ENCODE data around the gene SLC26A2.

The SLC26A2 gene

DNA sequence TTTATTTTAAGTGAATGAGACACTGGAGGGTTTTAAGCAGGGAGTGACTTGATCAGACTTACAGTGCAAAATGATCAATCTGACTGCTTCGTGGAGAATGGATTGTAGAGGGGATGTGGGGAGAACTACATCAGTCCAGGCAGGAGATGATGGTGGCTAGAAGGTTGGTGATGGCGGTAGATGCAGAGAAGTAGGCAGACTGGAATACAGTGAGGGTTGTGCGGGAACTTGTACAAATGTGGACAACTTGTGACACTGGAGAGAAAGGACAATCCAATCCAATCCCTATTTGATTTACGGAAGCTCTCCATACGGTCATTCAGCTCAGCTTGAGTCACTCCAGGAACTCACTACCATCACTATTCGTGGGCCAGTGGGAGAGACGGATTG lies 39.3 kb downstream of the SLC26A2 start:
- TF ChIP-seq GATA3 (IDR thresholded peaks at IDR 0.05; ENCODE audit: low read depth, low read length): no peak
- no peak for TF ChIP-seq GATA2 (IDR thresholded peaks at IDR 0.05; ENCODE audit: low read depth, low read length)

DNA sequence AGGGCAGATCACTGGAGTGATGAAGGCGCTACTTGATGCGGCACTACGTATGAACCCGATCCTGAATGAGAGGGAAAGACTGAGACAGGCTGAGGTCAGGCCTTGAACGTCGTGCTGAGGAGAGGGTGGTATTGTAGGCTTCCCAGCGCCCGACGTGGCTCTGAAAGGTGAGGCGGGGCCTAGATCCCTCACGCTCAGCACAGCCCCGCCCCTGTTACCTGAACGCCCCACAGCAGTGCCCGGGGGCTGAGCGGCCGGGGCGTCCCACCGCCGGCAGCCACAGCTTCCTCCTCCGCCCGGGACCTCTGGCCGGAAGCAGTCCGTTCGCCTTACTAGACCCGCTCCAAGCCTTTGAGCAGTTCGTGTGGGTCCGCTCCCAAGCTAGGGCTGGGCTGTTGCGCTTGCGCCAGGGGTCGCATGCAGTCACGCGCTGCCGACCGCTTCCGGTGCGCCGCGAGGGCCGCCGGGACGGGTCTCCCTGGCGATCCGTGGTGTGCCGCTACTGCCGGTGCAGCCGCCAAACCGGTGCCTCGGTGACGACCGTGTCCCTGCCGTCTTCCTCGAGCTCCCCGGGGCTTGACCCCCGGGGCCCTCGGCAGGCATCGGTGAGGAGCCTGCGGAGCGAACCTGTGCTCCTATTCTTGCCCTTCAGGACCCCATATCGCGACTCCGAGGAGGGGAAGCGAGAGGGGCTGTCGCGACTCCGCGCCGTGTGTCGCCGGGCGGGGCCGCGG lies 39.9 kb downstream of the SLC26A2 start, which contains the start of the genes HMGXB3 and TIGD6:
Gene HMGXB3, plus strand, starts transcription at position 484 of the 734 bp plus-strand sequence. CDS start 4,114 bp downstream, outside the sequence.
Gene TIGD6, minus strand, starts transcription at position 399 of the 734 bp plus-strand sequence. CDS start 4,306 bp downstream, outside the sequence.
- TF ChIP-seq GATA3 (IDR thresholded peaks at IDR 0.05; ENCODE audit: low read depth, low read length) (no peak), GATA2 (IDR thresholded peaks at IDR 0.05; ENCODE audit: low read depth, low read length) (no peak)

- TF ChIP-seq GATA3 (IDR thresholded peaks at IDR 0.05; ENCODE audit: low read depth, low read length): no peak
- TF ChIP-seq GATA2 (IDR thresholded peaks at IDR 0.05; ENCODE audit: low read depth, low read length): no peak
Measured at GRCh38 chr5:150000990-150001659, 40.6 kb downstream of the SLC26A2 start.

DNA sequence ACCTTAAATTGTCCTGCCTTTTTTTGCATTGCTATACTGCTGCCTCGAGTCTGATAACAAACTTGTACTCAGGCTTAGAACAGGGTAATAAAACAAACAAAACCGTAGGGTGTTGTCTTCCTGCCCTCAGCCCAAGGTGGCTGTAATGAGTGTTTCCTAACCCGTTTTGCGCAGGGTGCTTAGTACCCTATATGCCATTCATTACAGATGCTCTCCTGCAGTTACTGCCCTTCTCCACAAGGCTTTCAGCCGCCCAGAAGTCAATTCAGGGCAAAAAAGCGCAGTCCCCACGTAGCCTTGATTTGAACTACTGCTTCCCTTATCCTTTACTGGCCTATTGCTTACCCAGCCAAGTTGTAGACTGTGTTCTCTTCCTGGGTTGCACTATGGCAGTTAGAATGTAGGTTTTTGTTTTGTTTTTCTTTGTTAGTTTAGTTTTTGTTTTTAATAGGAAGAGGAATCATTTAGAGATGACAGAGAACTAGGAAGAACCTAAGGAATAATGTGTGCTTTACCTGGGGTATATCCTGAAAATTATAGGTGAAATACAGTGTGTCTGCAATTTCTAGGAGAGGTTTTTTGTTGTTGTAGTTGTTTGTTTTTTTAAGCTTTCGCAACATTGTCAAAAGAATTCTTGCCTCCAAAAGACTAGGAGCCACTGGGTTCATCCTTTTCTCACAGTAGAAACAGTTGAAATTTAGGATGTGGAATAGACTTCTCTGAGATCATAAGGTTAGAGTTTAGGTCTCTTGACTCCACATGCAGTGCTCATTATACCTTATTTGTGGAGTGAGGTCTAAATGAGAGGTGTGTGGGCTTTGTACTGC lies 41.3 kb downstream of the SLC26A2 start:
- TF ChIP-seq GATA3 (IDR thresholded peaks at IDR 0.05; ENCODE audit: low read depth, low read length) (no peak), GATA2 (IDR thresholded peaks at IDR 0.05; ENCODE audit: low read depth, low read length) (no peak)

DNA sequence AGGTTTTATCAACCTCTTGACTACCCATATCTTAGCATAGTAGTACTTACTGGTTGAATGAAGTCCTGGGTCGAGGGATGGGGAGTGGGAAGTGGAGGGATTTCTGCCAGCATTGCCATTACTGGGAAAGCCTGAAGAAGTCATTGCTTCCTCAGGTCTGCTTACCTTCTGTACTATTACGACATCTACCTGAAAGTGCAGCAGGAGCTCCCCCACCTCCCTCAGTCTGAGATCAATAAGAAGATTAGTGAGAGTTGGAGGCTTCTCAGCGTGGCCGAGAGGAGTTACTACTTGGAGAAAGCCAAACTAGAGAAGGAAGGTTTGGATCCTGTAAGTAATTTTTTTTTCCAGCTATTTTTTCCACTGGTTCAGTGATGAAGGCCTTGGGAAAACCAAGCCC lies 45.8 kb downstream of the SLC26A2 start:
- TF ChIP-seq GATA3 (IDR thresholded peaks at IDR 0.05; ENCODE audit: low read depth, low read length) (no peak), GATA2 (IDR thresholded peaks at IDR 0.05; ENCODE audit: low read depth, low read length) (no peak)

DNA sequence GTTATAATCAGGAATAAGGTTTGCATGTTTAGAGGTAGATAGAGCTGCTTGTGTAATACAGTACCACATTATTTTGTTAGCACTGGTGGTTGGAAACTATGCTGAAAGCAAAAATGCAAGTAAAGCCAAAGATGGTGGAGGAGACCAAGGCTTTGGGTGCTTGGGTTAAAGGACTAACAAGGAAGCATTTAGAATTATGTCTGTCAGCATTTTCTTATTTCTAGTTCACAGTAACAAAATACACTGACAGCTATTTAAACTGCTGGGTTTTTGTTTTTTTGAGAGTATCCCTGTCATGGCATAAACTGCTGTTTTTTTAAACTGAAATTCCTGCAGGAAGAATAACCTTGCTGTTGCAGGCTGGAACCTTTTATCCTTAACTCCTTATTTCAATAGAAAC lies 46.5 kb downstream of the SLC26A2 start:
- TF ChIP-seq GATA3 (IDR thresholded peaks at IDR 0.05; ENCODE audit: low read depth, low read length) (no peak), GATA2 (IDR thresholded peaks at IDR 0.05; ENCODE audit: low read depth, low read length) (no peak)

- no peak for TF ChIP-seq GATA2 (IDR thresholded peaks at IDR 0.05; ENCODE audit: low read depth, low read length)
- TF ChIP-seq GATA3 (IDR thresholded peaks at IDR 0.05; ENCODE audit: low read depth, low read length): no peak
Measured at GRCh38 chr5:150009671-150010387, 49.3 kb downstream of the SLC26A2 start.

DNA sequence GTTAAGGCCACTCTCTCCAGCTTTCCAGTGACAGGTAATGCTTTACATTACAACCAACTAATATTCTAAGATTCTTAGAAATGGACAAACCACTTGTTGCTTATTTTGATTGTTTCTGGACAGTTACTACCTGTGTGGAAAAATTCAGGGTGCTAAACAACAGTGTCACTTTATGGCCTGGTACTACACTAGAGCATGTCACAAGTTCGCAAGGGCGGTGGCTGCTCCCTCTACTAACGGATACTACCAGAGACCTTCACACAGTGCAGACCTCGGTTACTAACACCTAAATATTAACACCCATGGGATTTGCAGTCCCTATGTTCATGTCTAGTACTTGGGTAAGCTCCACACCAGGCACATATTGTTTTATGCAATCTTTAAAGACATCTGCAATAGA lies 53.4 kb downstream of the SLC26A2 start:
- TF ChIP-seq GATA2 (IDR thresholded peaks at IDR 0.05; ENCODE audit: low read depth, low read length) (no peak), GATA3 (IDR thresholded peaks at IDR 0.05; ENCODE audit: low read depth, low read length) (no peak)

- TF ChIP-seq GATA2 (IDR thresholded peaks at IDR 0.05; ENCODE audit: low read depth, low read length) (no peak), GATA3 (IDR thresholded peaks at IDR 0.05; ENCODE audit: low read depth, low read length) (no peak)
Measured at GRCh38 chr5:150014456-150014855, 53.9 kb downstream of the SLC26A2 start.

DNA sequence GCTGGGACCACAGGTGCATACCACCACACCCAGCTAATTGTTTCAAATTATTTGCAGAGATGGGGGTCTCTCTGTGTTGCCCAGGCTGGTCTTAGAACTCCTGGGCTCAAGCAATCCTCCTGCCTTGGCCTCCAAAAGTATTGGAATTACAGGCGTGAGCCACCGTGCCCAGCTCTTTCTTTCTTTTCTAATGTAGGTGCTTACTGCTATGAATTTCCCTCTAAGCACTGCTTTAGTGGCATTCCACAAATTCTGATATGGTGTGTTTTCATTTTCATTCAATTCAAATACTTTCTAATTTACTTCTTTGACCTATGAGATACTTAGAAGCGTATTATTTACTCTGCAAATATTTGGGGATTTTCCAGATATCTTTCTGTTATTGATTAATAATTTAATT lies 54.9 kb downstream of the SLC26A2 start:
- TF ChIP-seq GATA2 (IDR thresholded peaks at IDR 0.05; ENCODE audit: low read depth, low read length) (no peak), GATA3 (IDR thresholded peaks at IDR 0.05; ENCODE audit: low read depth, low read length) (no peak)

DNA sequence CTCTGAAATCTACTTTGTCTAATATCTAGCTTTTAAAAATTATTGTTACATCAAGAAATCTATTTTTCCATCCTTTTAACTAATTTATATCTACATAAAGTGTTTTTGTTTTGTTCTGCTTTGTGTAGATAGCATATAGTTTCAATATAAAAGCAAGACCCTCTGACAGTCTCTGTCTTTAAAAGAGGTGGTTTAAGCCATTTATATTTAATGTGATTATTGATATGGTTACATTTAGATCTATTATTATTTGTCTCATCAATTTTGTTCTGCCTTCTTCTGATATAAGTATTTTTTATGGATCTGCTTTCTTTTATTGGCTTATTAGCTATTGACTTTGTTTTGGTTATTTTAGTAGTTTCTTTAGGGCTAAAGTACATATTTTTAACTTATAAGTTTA lies 56.0 kb downstream of the SLC26A2 start:
- TF ChIP-seq GATA2 (IDR thresholded peaks at IDR 0.05; ENCODE audit: low read depth, low read length) (no peak), GATA3 (IDR thresholded peaks at IDR 0.05; ENCODE audit: low read depth, low read length) (no peak)

DNA sequence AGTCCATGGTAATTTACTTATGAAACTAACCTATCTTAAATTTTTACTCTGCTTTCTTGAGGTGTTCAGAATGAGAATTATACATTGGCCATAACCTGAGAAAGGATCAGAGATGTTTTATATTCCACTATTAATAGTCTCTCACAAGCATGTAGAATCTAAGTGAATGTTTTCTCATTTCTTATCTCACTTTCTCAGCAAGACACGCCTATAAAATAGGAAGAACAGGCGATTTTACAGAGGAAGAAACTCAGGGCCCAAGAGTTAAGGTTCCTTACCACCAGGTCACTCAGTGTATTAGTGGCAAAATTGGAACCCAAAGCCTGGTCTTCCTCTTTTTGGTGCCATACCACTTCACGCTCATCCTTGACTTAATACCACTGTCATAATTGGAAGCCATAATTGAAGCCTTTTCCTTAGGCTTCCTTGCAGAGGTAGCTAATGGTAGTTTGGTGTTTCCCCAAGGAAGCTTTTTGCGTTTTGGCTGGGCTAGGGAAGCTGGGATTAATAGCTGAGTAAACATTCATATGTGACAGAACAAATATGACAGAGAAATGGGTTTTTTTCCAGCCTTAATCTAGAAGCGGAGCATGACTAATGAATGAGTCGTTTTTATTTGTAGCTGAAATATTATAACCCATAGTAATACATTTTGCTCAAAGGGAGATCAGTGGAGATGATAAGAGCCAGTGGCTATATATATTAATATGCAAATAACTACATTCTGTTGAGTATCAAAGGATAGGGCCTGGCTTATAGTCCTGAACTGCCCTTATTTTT lies 56.9 kb downstream of the SLC26A2 start:
- TF ChIP-seq GATA3 (IDR thresholded peaks at IDR 0.05; ENCODE audit: low read depth, low read length) (no peak), GATA2 (IDR thresholded peaks at IDR 0.05; ENCODE audit: low read depth, low read length) (no peak)

- TF ChIP-seq GATA3 (IDR thresholded peaks at IDR 0.05; ENCODE audit: low read depth, low read length): no peak
- TF ChIP-seq GATA2 (IDR thresholded peaks at IDR 0.05; ENCODE audit: low read depth, low read length): no peak
Measured at GRCh38 chr5:150020249-150020648, 59.7 kb downstream of the SLC26A2 start.

Measured in SH-SY5Y (cell line).